SIG-M5 (cell line): ENCODE measurements around the gene RADIL.

Source experiments
- DNase-seq: peaks from one replicate; lab custom pipeline; 2025; lab: John Stamatoyannopoulos, UW

Gene RADIL

GRCh38 chr7:4882169-4883032 is 1.1 kb downstream of the RADIL start:
- DNase-seq, result no peak

GRCh38 chr7:4880218-4880617 is 3.3 kb downstream of the RADIL start:
- no peak for DNase-seq

GRCh38 chr7:4879396-4880081 is 4.0 kb downstream of the RADIL start:
- no peak for DNase-seq

- no peak for DNase-seq
These were observed 4.9 kb downstream of the RADIL start for GRCh38 chr7:4878336-4879335.

- DNase-seq, result no peak
These were observed 6.9 kb downstream of the RADIL start for GRCh38 chr7:4876586-4876985.

GRCh38 chr7:4875391-4875790 is 8.1 kb downstream of the RADIL start:
- no peak for DNase-seq

- DNase-seq, result no peak
These were observed 10.2 kb downstream of the RADIL start for GRCh38 chr7:4873071-4873944.

GRCh38 chr7:4871930-4872675 is 11.4 kb downstream of the RADIL start:
- no peak for DNase-seq

GRCh38 chr7:4871056-4871680 is 12.3 kb downstream of the RADIL start:
- no peak for DNase-seq

- no peak for DNase-seq
These were observed 15.0 kb downstream of the RADIL start for GRCh38 chr7:4868493-4868892.

- DNase-seq, result no peak
These were observed 16.7 kb downstream of the RADIL start for GRCh38 chr7:4866528-4867496.

- DNase-seq, result no peak
These were observed 21.4 kb downstream of the RADIL start for GRCh38 chr7:4862156-4862555.

- no peak for DNase-seq
These were observed 21.8 kb downstream of the RADIL start, which contains the start of gene PAPOLB for GRCh38 chr7:4861673-4862072. PAPOLB (minus strand) TSS chr7:4862030; CDS start chr7:4861810, 220 bp downstream.

- DNase-seq, result no peak
These were observed 22.3 kb downstream of the RADIL start for GRCh38 chr7:4861227-4861626.

- no peak for DNase-seq
These were observed 26.3 kb downstream of the RADIL start for GRCh38 chr7:4857189-4857588.

- no peak for DNase-seq
These were observed 27.0 kb downstream of the RADIL start for GRCh38 chr7:4856336-4857057.

- DNase-seq, result no peak
These were observed 28.6 kb downstream of the RADIL start for GRCh38 chr7:4854916-4855315.
